BJ (cell line): Measurements from ENCODE around the gene MGAT5. TPM values are rescaled to one million over a fixed set of nuclear protein-coding genes. Genes with fewer than 3 reads are reported as not detected.

Experiments used
- CTCF ChIA-PET: fragments of 350-600 bp; formaldehyde crosslinking; extraction: SDS; loops from one replicate; lab custom pipeline; 2021; ENCODE audit warnings: antibody characterized with exemption, inconsistent platforms; lab: Yijun Ruan, JAX
- POLR2A ChIA-PET: fragments of 300-600 bp; sonication (Branson Sonifier 250); formaldehyde crosslinking; extraction: SDS; loops from one replicate; lab custom pipeline; 2021; ENCODE audit warnings: antibody characterized with exemption; lab: Charles Lee
- DNase-seq: peaks from one replicate; pipeline ENCODE4 v3.0.0-alpha.2; 2011; ENCODE audit warnings: low read depth
- H3K27me3 ChIP-seq: 2 replicates; pipeline ENCODE4 v1.6.0; 2011; ENCODE audit warnings: low read length; ENCODE audit not compliant: control insufficient read depth, insufficient read depth
- H3K36me3 ChIP-seq: 2 replicates; pipeline ENCODE4 v1.5.1; 2011; ENCODE audit warnings: low read length; ENCODE audit not compliant: control insufficient read depth, insufficient read depth
- H3K4me3 ChIP-seq: 2 replicates; pipeline ENCODE4 v1.5.1; 2011; ENCODE audit warnings: low read depth, mild to moderate bottlenecking, control low read depth, low read length
- polyA plus RNA-seq: library from polyadenylated mRNA; depleted of rRNA; stranded (reverse); fragments of >200 nt; gene quantifications from 2 replicates; pipeline ENCODE4 v1.2.3, GENCODE V29; 2011
- TF ChIP-seq, protein P1 (sequence below): IDR thresholded peaks from 2 replicates; pipeline ENCODE4 v1.5.1; 2011; ENCODE audit warnings: low read depth, mild to moderate bottlenecking, control low read depth, inconsistent platforms, low read length, moderate library complexity; ENCODE audit not compliant: insufficient read depth

The MGAT5 gene
- polyA plus RNA-seq, 1 experiment = 25.0 TPM

DNA sequence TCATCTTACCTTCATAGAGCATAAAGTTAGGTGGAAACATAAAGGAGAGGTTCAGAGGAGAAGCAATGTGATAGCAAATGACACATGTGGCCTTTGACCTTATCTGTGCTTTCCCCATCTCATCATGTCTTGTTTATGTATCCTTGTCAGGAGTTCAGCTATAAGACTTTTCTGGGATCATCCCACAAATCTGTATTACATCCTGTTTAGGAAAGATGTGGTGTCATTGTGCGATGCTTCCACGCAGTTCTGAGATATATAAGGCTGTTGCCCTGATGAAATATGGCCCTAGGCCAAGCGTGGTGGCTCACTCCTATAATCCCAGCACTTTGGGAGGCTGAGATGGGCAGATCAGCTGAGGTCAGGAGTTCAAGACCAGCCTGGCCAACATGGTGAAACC lies 15.5 kb upstream of the MGAT5 start:
- TF ChIP-seq, protein P1, sequence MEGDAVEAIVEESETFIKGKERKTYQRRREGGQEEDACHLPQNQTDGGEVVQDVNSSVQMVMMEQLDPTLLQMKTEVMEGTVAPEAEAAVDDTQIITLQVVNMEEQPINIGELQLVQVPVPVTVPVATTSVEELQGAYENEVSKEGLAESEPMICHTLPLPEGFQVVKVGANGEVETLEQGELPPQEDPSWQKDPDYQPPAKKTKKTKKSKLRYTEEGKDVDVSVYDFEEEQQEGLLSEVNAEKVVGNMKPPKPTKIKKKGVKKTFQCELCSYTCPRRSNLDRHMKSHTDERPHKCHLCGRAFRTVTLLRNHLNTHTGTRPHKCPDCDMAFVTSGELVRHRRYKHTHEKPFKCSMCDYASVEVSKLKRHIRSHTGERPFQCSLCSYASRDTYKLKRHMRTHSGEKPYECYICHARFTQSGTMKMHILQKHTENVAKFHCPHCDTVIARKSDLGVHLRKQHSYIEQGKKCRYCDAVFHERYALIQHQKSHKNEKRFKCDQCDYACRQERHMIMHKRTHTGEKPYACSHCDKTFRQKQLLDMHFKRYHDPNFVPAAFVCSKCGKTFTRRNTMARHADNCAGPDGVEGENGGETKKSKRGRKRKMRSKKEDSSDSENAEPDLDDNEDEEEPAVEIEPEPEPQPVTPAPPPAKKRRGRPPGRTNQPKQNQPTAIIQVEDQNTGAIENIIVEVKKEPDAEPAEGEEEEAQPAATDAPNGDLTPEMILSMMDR = no peak
- DNase-seq = no peak
- Histone ChIP-seq H3K27me3 (no peaks in the 10 kb centered on the region), H3K36me3 (no peaks in the 10 kb centered on the region), H3K4me3 (no peak overlapping the region)
- ChIA-PET POLR2A (no interaction called here), CTCF (interaction anchor here (0.7 to 1.4 kb wide), 3 partner anchors 8 to 22 kb away, joined by 3 read pairs; no protein-coding TSS in a partner anchor)

- Histone ChIP-seq H3K4me3 (no peak overlapping the region), H3K27me3 (no peaks in the 10 kb centered on the region), H3K36me3 (no peaks in the 10 kb centered on the region)
- no peak for DNase-seq
- POLR2A ChIA-PET = no interaction called here
- CTCF ChIA-PET = interaction anchor here (1.1 to 2.6 kb wide), 3 partner anchors 13 to 122 kb away, joined by 3 to 11 read pairs (median 4); no protein-coding TSS in a partner anchor
- TF ChIP-seq, protein P1 = no peak
Observed at GRCh38 chr2:134240061-134240460, 13.8 kb upstream of the MGAT5 start.

DNA sequence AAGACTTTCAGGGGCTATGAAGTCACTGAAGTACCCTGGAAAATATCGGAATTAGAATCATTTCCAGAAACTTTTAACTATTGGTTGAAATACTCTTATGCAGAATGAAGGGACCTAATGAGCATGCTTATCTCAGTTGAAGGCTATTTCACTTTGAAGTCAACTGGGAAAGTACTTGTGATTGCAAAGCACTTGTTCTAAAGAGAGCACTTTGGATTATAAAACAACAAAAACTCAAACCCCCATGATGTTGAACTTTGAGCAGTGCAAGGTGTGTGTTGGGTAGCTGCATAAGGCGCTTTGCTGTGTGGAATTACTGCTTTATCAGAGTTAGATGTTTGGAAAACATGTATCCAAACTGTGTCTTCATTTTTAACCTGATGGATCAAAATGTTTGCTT lies 12.0 kb upstream of the MGAT5 start:
- TF ChIP-seq, protein P1 = no peak
- CTCF ChIA-PET = interaction anchor here (1.1 to 5.5 kb wide), 3 partner anchors 14 to 170 kb away, joined by 3 to 77 read pairs (median 33); no protein-coding TSS in a partner anchor
- Histone ChIP-seq H3K4me3 (no peak overlapping the region), H3K27me3 (no peaks in the 10 kb centered on the region), H3K36me3 (no peaks in the 10 kb centered on the region)
- POLR2A ChIA-PET = no interaction called here
- no peak for DNase-seq

- CTCF ChIA-PET = interaction anchor here (0.9 to 5.5 kb wide), 7 partner anchors 12 to 359 kb away, joined by 3 to 77 read pairs (median 4); partner anchors contain the start of gene MGAT5
- TF ChIP-seq, protein P1 = no peak
- H3K4me3 ChIP-seq = no peak overlapping the region
- H3K27me3 ChIP-seq = no peaks in the 10 kb centered on the region
- DNase-seq = no peak
- no peaks in the 10 kb centered on the region for H3K36me3 ChIP-seq
- POLR2A ChIA-PET = no interaction called here
Observed at GRCh38 chr2:134243244-134243643, 10.6 kb upstream of the MGAT5 start.

- TF ChIP-seq, protein P1 = no peak
- Histone ChIP-seq H3K4me3 (no peak overlapping the region), H3K27me3 (no peaks in the 10 kb centered on the region), H3K36me3 (no peaks in the 10 kb centered on the region)
- no peak for DNase-seq
- CTCF ChIA-PET = interaction anchor here (0.6 to 5.5 kb wide), 9 partner anchors 9 to 206 kb away, joined by 3 to 77 read pairs (median 4); partner anchors contain the start of gene MGAT5
- POLR2A ChIA-PET = no interaction called here
Observed at GRCh38 chr2:134244086-134244485, 9.8 kb upstream of the MGAT5 start.
